Calu3 (cell line): ENCODE measurements around the gene SF1. TPM values are rescaled to one million over a fixed set of nuclear protein-coding genes. Genes with fewer than 3 reads are reported as not detected.

Experiments used
- BruUV-seq: library from RNA; stranded (reverse); fragments of 400-500 nt; replicated peaks from 2 replicates; lab custom pipeline; 2021; lab: Mats Ljungman, UMichigan
- CTCF ChIA-PET: fragments of 300-600 bp; sonication (Branson Sonifier 250); formaldehyde crosslinking; loops from one replicate; lab custom pipeline; 2022; ENCODE audit warnings: antibody characterized with exemption; lab: Charles Lee
- DNase-seq: peaks from one replicate; pipeline ENCODE4 v3.0.0; 2022
- H3K27ac Mint-ChIP-seq: one replicate; pipeline ENCODE4 v1.8.0; 2022; ENCODE audit warnings: mixed read lengths; ENCODE audit not compliant: unreplicated experiment
- H3K27me3 Mint-ChIP-seq: one replicate; pipeline ENCODE4 v1.8.0; 2022; ENCODE audit warnings: mixed read lengths; ENCODE audit not compliant: unreplicated experiment
- H3K36me3 Mint-ChIP-seq: one replicate; pipeline ENCODE4 v1.8.0; 2022; ENCODE audit warnings: mild to moderate bottlenecking, moderate library complexity, mixed read lengths; ENCODE audit not compliant: insufficient read depth, unreplicated experiment
- H3K4me1 Mint-ChIP-seq: one replicate; pipeline ENCODE4 v1.8.0; 2022; ENCODE audit warnings: mild to moderate bottlenecking, low read depth, mixed read lengths; ENCODE audit not compliant: unreplicated experiment
- H3K4me3 Mint-ChIP-seq: one replicate; pipeline ENCODE4 v1.8.0; 2022; ENCODE audit warnings: mild to moderate bottlenecking, low read depth, moderate library complexity, mixed read lengths; ENCODE audit not compliant: unreplicated experiment
- H3K9me3 Mint-ChIP-seq: one replicate; pipeline ENCODE4 v1.8.0; 2022; ENCODE audit warnings: low read depth, mixed read lengths; ENCODE audit not compliant: unreplicated experiment
- CTCF ChIP-seq: fragments of 200-600 bp; IDR thresholded peaks from one replicate; pipeline ENCODE4 v1.8.0; 2022; ENCODE audit warnings: antibody characterized with exemption; ENCODE audit not compliant: unreplicated experiment
- intact Hi-C: fragments of 100-400 bp; cut with micrococcal nuclease; formaldehyde crosslinking; loops from one replicate; pipeline ENCODE4 v1.10.0; 2022; ENCODE audit not compliant: unreplicated experiment
- total RNA-seq: library from RNA; stranded (reverse); gene quantifications from 2 replicates; pipeline ENCODE4 v1.2.3, GENCODE V29; 2022

Gene SF1
- total RNA-seq, 1 experiment from 2014 or later: 312 TPM

- Mint-ChIP-seq H3K4me1 (peaks cover 20% of the 10 kb centered on the region), H3K36me3 (peaks cover 95% of the 10 kb centered on the region), H3K27me3 (no peaks in the 10 kb centered on the region), H3K9me3 (no peaks in the 10 kb centered on the region), H3K4me3 (no peak overlapping the region), H3K27ac (no peak overlapping the region)
- no peak for TF ChIP-seq CTCF
- no peak for DNase-seq
- CTCF ChIA-PET: no interaction called here
- no TSS peak for BruUV-seq
- intact Hi-C loops: no loop called here
Measured at GRCh38 chr11:64768300-64768694, 10.0 kb downstream of the SF1 start.

GRCh38 chr11:64767344-64768299 is 10.7 kb downstream of the SF1 start:
- Mint-ChIP-seq H3K36me3 (peaks cover 95% of the 10 kb centered on the region), H3K4me3 (no peak overlapping the region), H3K4me1 (peaks cover 19% of the 10 kb centered on the region), H3K9me3 (no peaks in the 10 kb centered on the region), H3K27ac (no peak overlapping the region), H3K27me3 (no peaks in the 10 kb centered on the region)
- CTCF ChIA-PET: no interaction called here
- DNase-seq: peak; percentile 76
- intact Hi-C loops: no loop called here
- no TSS peak for BruUV-seq
- peak; percentile 83 for TF ChIP-seq CTCF

GRCh38 chr11:64766881-64767280 is 11.5 kb downstream of the SF1 start:
- CTCF ChIA-PET: no interaction called here
- no peaks in the 10 kb centered on the region for H3K27me3 Mint-ChIP-seq
- BruUV-seq: no TSS peak
- peaks cover 95% of the 10 kb centered on the region for H3K36me3 Mint-ChIP-seq
- no peaks in the 10 kb centered on the region for H3K9me3 Mint-ChIP-seq
- H3K27ac Mint-ChIP-seq: no peak overlapping the region
- H3K4me3 Mint-ChIP-seq: no peak overlapping the region
- TF ChIP-seq CTCF: no peak
- peaks cover 21% of the 10 kb centered on the region for H3K4me1 Mint-ChIP-seq
- intact Hi-C loops: no loop called here
- no peak for DNase-seq

- BruUV-seq: no TSS peak
- CTCF ChIA-PET: no interaction called here
Measured at GRCh38 chr11:64765851-64766665, 12.3 kb downstream of the SF1 start.

More at GRCh38 chr11:64765851-64766665, 12.3 kb downstream of the SF1 start:
- no peak for TF ChIP-seq CTCF
- DNase-seq: no peak
- intact Hi-C loops: no loop called here
- Mint-ChIP-seq H3K9me3 (no peaks in the 10 kb centered on the region), H3K27ac (peak overlapping the region; percentile 41), H3K27me3 (no peaks in the 10 kb centered on the region), H3K4me3 (no peak overlapping the region), H3K4me1 (peaks cover 21% of the 10 kb centered on the region), H3K36me3 (peaks cover 88% of the 10 kb centered on the region)
